ENCODE results near the gene RCOR1. TPM values are rescaled to one million over a fixed set of nuclear protein-coding genes. Genes with fewer than 3 reads are reported as not detected.

RCOR1 gene
- total RNA-seq, 6 donors from 2014 or later, result 19.8 to 58.7 (median 34.3) TPM

- H3K27ac ChIP-seq, result peak overlapping the region; percentile 7 to 63 (median 50)
Measured at GRCh38 chr14:102603293-102603907, 11.0 kb downstream of the RCOR1 start.

GRCh38 chr14:102604183-102604582 lies 11.7 kb downstream of the RCOR1 start:
- no peaks in the 10 kb centered on the region for H3K27me3 ChIP-seq
- TF ChIP-seq POLR2AphosphoS5 (IDR thresholded peaks at IDR 0.05) (no peak), POLR2A (IDR thresholded peaks at IDR 0.05) (no peak), EP300 (IDR thresholded peaks at IDR 0.05) (no peak), CTCF (IDR thresholded peaks at IDR 0.05) (no peak)
- no peak overlapping the region for H3K4me3 ChIP-seq
- peaks cover 0 to 45% (median 27%) of the 10 kb centered on the region in 4 donors for H3K4me1 ChIP-seq
- no peak for DNase-seq
- no peaks in the 10 kb centered on the region for H3K9me3 ChIP-seq
- H3K27ac ChIP-seq, result peak overlapping the region in 2 of 4 donors; percentile 10 to 57
- WGBS, 2 donors, result 75 to 86% methylated on average over 2 of the region's 2 CpGs
- ATAC-seq (ENCODE audit: low FRiP score in 2 of 2), result no peak
- H3K36me3 ChIP-seq, result no peaks in the 10 kb centered on the region

More at GRCh38 chr14:102603293-102603907, 11.0 kb downstream of the RCOR1 start:
- H3K9me3 ChIP-seq, result no peaks in the 10 kb centered on the region
- WGBS, 2 donors, result 70 to 87% methylated on average over 4 of the region's 4 CpGs
- TF ChIP-seq POLR2AphosphoS5 (IDR thresholded peaks at IDR 0.05) (no peak), CTCF (IDR thresholded peaks at IDR 0.05) (no peak), POLR2A (IDR thresholded peaks at IDR 0.05) (no peak), EP300 (IDR thresholded peaks at IDR 0.05) (no peak)
- ATAC-seq (ENCODE audit: low FRiP score in 2 of 2) (peak; percentile 16 to 64), DNase-seq (peak in 1 of 2 donors; percentile 52)
- no peaks in the 10 kb centered on the region for H3K27me3 ChIP-seq
- H3K36me3 ChIP-seq, result no peaks in the 10 kb centered on the region
- H3K4me3 ChIP-seq, result no peak overlapping the region
- H3K4me1 ChIP-seq, result peaks cover 0 to 45% (median 27%) of the 10 kb centered on the region in 4 donors

- no peaks in the 10 kb centered on the region for H3K36me3 ChIP-seq
- H3K4me1 ChIP-seq, result peaks cover 0 to 41% (median 27%) of the 10 kb centered on the region in 4 donors
- H3K27me3 ChIP-seq, result no peaks in the 10 kb centered on the region
- peak in 1 of 2 donors; percentile 45 for DNase-seq
- TF ChIP-seq POLR2A (IDR thresholded peaks at IDR 0.05), result no peak
- TF ChIP-seq POLR2AphosphoS5 (IDR thresholded peaks at IDR 0.05), result no peak
- no peak for TF ChIP-seq CTCF (IDR thresholded peaks at IDR 0.05)
- no peak for TF ChIP-seq EP300 (IDR thresholded peaks at IDR 0.05)
- no peak for ATAC-seq (ENCODE audit: low FRiP score in 2 of 2)
- peak overlapping the region in 1 of 4 donors; percentile 57 for H3K27ac ChIP-seq
- no peak overlapping the region for H3K4me3 ChIP-seq
- H3K9me3 ChIP-seq, result no peaks in the 10 kb centered on the region
- WGBS, 2 donors, result 58 to 62% methylated on average over 2 of the region's 2 CpGs
Measured at GRCh38 chr14:102605029-102605428, 12.6 kb downstream of the RCOR1 start.

- no peaks in the 10 kb centered on the region for H3K9me3 ChIP-seq
- no peaks in the 10 kb centered on the region for H3K36me3 ChIP-seq
- 84 to 87% methylated on average over 4 of the region's 4 CpGs for WGBS, 2 donors
- TF ChIP-seq POLR2AphosphoS5 (IDR thresholded peaks at IDR 0.05) (no peak), CTCF (IDR thresholded peaks at IDR 0.05) (no peak)
- ATAC-seq (ENCODE audit: low FRiP score in 2 of 2) (no peak), DNase-seq (no peak)
- no peak overlapping the region for H3K27ac ChIP-seq
- H3K4me1 ChIP-seq, result peaks cover 0 to 37% (median 24%) of the 10 kb centered on the region in 4 donors
- H3K4me3 ChIP-seq, result no peak overlapping the region
- no peaks in the 10 kb centered on the region for H3K27me3 ChIP-seq
Measured at GRCh38 chr14:102606296-102606695, 13.8 kb downstream of the RCOR1 start.

GRCh38 chr14:102608064-102608446 lies 15.6 kb downstream of the RCOR1 start:
- Histone ChIP-seq H3K4me1 (peaks cover 0 to 28% (median 18%) of the 10 kb centered on the region in 4 donors), H3K4me3 (no peak overlapping the region), H3K27ac (no peak overlapping the region), H3K9me3 (no peaks in the 10 kb centered on the region), H3K27me3 (no peaks in the 10 kb centered on the region), H3K36me3 (no peaks in the 10 kb centered on the region)
- DNase-seq (no peak), ATAC-seq (ENCODE audit: low FRiP score in 2 of 2) (no peak)
- WGBS, 2 donors, result 89 to 91% methylated on average over 4 of the region's 4 CpGs
- no peak for TF ChIP-seq POLR2AphosphoS5 (IDR thresholded peaks at IDR 0.05)
- no peak for TF ChIP-seq POLR2A (IDR thresholded peaks at IDR 0.05)
- TF ChIP-seq EP300 (IDR thresholded peaks at IDR 0.05), result no peak
- TF ChIP-seq CTCF (IDR thresholded peaks at IDR 0.05), result no peak

Measured in upper lobe of left lung (tissue), 6 donors.